ENCODE results near the gene CYP2W1.

DNA sequence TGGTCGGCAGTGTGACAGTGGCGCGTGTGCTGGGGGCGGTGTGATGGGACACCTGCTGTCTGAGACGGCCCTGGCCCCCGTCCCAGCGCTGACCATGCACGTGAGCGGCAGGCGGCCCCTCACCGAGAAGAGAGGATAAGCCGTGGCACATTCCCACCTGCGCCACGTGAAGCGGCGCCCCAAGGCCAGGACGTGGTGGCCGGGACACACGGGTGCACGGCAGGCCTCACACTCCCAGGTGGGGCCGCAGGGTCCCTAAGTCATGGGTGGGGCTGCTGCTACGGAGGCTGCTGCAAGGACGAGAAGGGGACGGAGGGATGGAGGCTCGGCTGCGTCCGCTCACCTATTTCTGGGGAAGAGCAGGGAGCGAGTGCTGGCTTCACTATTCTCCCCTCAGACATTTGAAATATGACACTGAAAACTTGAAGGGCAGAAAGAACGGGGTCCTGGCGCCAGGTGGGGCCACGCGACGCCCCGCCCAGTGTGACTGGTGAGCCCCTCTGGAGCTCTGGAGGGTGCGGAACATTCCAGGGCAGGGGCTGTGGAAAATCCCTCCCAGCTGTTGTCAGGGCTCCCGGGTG is 7.5 kb downstream of the CYP2W1 start:
- no peak for TF ChIP-seq EZH2phosphoT487 (IDR thresholded peaks at IDR 0.05; ENCODE audit: low read length)
- TF ChIP-seq, protein P1, sequence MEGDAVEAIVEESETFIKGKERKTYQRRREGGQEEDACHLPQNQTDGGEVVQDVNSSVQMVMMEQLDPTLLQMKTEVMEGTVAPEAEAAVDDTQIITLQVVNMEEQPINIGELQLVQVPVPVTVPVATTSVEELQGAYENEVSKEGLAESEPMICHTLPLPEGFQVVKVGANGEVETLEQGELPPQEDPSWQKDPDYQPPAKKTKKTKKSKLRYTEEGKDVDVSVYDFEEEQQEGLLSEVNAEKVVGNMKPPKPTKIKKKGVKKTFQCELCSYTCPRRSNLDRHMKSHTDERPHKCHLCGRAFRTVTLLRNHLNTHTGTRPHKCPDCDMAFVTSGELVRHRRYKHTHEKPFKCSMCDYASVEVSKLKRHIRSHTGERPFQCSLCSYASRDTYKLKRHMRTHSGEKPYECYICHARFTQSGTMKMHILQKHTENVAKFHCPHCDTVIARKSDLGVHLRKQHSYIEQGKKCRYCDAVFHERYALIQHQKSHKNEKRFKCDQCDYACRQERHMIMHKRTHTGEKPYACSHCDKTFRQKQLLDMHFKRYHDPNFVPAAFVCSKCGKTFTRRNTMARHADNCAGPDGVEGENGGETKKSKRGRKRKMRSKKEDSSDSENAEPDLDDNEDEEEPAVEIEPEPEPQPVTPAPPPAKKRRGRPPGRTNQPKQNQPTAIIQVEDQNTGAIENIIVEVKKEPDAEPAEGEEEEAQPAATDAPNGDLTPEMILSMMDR (IDR thresholded peaks at IDR 0.05; ENCODE audit: low read length) = no peak
